HG03196 (cell line): ENCODE data around the gene LNPEP.

Experiments used
- ATAC-seq: cut with Tn5 transposase; IDR thresholded peaks from one replicate; pipeline ENCODE4 v1.9.1; 2021; ENCODE audit not compliant: unreplicated experiment

The LNPEP gene

GRCh38 chr5:96935559-96936430 is at the start of gene LNPEP:
Gene LNPEP, plus strand, starts transcription at chr5:96936080. Its CDS starts 76 bp downstream, at chr5:96936156.
- peak; percentile 41 for ATAC-seq

DNA sequence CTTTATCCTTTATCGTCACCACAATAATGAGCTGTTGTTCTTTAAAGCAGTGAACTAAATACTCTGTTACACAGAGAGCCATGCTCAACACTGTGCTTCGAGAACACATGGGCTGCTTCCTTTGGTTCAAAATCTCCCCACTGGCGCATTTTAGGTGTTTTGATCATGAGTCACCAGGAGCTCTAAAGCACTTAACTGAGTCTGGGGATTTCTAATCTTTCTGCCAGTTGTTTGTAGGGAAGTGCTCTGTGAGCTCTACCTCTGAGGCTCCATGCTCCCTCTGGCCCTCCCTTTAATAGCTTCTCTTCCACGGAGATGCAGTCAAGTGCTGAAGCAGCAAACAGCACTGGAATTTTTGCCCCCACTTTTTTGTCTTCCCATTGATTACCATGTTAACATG is 42.5 kb upstream of the LNPEP start:
- no peak for ATAC-seq

DNA sequence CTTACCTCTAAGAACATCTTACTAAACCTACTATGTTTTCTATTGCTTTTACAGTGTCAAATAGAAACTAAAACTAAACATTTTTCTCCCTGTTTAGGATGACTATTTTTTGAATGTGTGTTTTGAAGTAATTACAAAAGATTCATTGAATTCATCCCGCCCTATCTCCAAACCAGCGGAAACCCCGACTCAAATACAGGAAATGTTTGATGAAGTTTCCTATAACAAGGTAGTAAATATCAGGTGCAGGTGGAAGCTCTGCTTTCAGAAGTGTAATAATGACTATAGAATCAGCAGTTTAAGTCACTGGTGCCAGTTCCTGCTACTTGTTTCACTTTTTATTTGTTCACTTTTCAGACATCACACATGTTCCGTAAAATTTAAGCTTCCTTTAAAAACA is 39.6 kb upstream of the LNPEP start:
- ATAC-seq = peak; percentile 85

GRCh38 chr5:96896806-96897205 is 39.1 kb upstream of the LNPEP start:
- peak; percentile 88 for ATAC-seq

- no peak for ATAC-seq
Observed at GRCh38 chr5:96901384-96901783, 34.5 kb upstream of the LNPEP start.

DNA sequence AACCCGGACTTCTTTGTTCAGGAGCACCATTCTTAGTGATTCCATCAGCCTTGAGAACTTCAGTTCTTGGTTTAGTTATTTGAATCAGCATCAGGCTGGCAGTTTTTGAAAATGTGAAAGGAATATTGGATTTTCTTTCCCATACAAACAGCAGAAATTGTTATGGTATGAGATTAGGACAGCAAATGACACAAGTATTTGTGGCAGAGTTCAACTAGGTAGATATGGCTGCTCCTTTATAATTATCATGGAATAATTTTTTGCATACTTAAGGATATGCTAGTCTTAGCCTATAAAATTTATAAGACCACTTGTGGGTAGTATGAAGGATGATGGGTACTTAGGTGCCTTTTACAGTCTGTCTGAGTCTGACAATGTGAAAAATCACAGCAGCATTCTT is 34.0 kb upstream of the LNPEP start:
- no peak for ATAC-seq

DNA sequence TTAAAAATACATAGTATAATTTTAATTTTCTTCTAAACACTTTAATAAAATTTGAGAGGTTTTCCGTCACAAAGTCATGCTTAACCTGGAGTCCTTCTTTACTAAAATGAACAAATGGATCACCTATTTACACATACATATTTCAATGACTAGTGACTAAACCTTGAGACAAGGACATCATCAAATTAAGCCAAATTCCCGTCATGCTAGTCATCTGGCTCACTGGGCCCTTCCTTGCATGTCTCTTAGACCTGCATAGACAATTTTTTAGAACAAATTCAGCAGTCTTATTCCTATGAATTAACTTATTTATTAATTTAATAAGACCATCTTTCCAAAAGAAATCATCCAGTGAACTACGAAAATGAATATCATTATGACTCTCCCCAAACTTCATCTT is 33.0 kb upstream of the LNPEP start:
- ATAC-seq = no peak

DNA sequence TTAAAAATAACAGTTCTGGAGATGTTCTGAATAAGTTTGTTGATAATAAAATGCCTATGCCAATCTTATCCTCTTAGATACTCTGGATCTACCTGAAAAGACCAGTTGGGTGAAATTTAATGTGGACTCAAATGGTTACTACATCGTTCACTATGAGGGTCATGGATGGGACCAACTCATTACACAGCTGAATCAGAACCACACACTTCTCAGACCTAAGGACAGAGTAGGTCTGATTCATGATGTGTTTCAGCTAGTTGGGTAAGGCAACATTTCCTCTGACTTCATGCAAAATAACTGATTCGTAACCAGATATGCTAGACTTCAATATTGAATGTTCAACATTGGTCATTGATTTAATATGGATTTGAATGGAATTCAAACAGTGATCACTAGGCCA is 32.6 kb upstream of the LNPEP start:
- ATAC-seq = no peak

GRCh38 chr5:96904054-96904931 is 31.6 kb upstream of the LNPEP start:
- ATAC-seq = no peak

DNA sequence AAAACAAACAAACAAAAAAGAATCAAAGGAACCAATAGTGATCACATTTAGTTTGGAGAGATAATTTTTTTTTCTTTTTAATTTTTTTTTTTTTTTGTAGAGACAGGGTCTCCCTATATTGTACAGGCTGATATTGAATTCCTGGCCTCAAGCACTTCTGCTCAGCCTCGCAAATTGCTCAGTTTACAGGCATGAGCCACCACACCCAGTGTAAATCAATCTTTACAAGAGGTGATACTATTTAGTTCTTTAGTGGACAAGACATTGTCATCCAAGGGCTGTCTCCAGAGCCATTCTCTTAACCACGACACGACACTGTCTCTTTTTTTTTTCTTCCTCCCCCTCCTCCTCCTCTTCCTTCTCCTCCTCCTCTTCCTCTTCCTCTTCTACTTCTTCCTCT is 30.0 kb upstream of the LNPEP start:
- ATAC-seq = no peak

DNA sequence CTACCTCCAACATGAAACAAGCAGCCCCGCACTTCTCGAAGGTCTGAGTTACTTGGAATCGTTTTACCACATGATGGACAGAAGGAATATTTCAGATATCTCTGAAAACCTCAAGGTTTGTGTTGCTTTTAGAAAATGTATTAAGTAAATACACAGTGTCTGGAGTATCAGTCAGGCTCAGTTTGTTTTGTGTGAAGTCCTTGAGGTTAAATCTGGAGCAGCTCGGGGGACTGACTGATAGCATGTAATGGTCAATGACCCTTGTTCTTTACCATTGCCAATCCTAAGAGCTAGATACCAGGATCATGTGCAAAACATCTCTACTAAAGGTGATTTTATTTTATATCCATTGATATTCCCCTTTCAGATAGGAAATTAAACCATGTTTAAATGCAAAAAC is 26.9 kb upstream of the LNPEP start:
- ATAC-seq = no peak

- ATAC-seq = no peak
Observed at GRCh38 chr5:96909435-96909834, 26.4 kb upstream of the LNPEP start.

DNA sequence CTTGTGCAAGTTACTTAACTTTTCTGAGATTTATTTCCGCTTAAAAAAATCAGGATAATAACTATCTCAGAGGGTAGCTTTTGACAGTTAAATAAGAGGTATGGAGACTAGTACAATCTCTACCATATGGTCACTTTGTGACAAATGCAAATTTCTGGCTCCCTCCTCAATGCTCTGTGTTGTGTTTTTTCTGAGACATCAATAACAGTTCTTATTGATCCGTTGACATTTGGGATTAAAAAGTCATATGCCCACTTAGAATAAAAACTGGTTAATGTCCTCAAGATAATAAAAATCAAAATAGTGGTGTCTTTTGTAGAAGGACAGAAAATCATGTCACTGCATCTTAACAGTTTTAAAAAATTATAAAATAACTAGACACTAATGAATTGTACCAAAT is 24.7 kb upstream of the LNPEP start:
- no peak for ATAC-seq

DNA sequence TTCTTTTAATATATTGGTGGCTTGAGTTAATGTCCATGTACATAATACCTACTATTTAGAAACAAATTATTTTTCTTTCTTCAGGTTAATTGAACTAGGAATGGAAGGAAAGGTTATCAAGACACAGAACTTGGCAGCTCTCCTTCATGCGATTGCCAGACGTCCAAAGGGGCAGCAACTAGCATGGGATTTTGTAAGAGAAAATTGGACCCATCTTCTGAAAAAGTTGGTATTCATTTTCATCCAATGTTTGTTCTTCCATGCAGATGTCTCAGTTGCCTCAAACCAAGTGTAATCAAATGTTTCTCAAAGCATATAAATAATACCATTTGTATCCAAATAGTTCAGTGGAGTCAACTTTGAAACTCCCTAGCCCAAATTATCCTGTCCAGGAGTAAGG is 22.6 kb upstream of the LNPEP start:
- no peak for ATAC-seq

- peak; percentile 63 for ATAC-seq
Observed at GRCh38 chr5:96919754-96920197, 16.1 kb upstream of the LNPEP start.

GRCh38 chr5:96920744-96921355 is 15.0 kb upstream of the LNPEP start:
- no peak for ATAC-seq

DNA sequence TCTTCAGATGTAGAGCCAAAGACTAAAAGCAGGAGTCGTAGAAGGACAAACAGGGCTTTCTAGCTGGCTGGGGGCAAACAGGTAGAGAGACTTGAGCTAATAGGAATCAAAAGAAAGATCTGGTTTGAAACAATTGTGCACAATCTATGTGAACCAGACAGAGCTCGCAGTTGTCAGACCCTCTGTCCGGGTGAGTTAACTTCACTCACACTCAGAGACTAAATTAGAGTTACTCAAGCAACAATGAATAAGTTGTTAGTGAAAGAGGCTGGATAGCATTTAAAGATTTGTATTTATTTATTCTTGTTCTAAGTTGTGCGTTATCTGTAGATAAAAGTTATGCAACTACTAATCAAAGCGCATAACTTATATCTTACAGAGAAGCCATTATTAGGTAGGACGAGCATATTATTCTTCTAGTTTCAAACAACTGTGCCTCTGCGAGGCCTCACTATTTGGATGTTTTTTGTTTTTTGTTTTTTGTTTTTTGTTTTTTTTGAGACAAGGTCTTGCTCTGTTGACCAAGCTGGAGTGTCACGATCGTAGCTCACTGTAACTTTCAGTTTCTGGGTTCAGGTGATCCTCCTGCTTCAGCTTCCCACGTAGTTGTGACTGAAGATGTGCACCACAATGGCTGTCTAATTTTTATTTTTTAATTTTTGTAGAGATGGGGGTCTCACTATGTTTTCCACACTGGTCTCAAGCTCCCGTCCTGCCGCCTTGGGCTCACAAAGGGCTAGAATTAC is 13.2 kb upstream of the LNPEP start:
- no peak for ATAC-seq

DNA sequence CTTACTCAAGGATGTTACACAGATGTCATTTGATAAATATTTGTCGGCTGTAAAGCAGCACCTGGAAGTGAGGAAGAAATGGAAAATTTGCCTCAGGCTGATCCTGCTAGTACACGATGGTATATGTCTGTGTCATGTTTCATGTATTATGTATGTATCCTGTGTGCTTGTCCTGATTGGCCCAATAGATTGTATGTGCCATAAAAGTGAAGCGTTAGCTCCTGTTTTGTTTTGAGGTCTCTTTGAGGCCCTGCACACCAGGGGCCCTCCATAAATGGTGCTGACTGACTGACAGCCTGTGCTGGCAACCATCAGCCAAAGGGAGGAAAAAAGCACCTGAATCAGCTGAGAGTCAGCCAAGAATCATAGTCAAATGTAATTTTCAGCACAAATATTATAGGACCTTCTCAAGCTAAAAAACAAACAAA is 11.8 kb upstream of the LNPEP start:
- no peak for ATAC-seq

- no peak for ATAC-seq
Observed at GRCh38 chr5:96926276-96926675, 9.6 kb upstream of the LNPEP start.

- no peak for ATAC-seq
Observed at GRCh38 chr5:96927008-96927407, 8.9 kb upstream of the LNPEP start.
